GM21786 (cell line): ENCODE data around the gene ACP6.
"Not testable (repeated sequence)": the region's sequence is repeated elsewhere in the genome, so short reads cannot be mapped to it uniquely, and the experiment has no call there.

Experiments
- ATAC-seq: cut with Tn5 transposase; IDR thresholded peaks from one replicate; pipeline ENCODE4 v1.9.1; 2021; ENCODE audit not compliant: unreplicated experiment

The ACP6 gene

DNA sequence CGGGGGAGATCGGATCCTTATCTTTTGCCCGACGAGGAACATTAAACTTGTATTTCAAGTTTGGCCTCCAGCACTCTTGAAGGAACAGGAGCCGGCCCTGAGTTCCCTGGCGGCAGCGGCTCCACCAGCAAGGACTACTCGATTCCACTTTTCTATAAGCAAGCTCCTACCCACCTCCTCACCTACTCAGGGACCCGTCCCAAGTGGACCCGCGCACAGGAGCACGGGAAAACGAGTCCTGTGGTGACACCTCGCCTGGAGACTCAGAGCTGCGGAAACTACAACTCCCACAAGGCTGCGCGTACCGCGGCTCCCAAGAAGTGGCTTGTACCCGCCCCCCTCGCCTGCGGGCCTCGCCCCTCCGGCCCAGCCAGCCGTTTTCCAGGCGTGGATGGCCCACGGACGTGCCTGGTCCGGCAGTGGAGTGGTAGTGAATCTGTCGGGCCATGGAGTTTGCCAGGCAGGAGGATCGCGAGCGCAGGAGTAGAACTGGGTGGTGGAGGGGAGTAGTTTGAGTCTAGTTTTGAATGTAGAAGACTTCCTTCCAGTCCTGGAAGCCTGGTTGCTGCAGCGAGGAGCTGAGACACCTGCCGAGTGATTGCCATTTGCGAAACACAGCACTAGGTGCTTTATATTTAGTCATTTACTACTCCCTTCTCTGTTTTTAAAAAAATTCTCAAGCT lies at the start of gene ACP6:
ACP6 (minus strand) TSS at position 206 of the 683 bp plus-strand sequence. CDS start 476 bp downstream, outside the sequence.
- peak; percentile 91 for ATAC-seq

DNA sequence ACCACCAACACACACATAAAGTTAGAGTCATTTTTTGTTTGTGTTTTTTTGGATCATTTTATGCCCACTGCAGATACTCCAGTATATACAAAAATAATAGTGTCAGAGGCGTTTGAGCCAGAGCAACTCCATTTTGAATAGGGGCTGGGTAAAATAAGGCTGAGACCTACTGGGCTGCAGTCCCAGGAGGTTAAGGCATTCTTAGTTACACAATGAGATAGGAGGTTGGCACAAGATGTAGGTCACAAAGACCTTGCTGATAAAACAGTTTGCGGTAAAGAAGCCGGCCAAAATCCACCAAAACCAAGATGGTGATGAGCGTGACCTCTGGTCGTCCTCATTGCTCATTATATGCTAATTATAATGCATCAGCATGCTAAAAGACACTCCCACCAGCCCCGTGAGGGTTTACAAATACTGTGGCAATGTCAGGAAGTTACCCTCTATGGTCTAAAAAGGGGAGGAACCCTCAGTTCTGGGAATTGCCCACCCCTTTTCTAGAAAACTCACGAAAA lies 49.4 kb upstream of the ACP6 start:
- no peak for ATAC-seq

DNA sequence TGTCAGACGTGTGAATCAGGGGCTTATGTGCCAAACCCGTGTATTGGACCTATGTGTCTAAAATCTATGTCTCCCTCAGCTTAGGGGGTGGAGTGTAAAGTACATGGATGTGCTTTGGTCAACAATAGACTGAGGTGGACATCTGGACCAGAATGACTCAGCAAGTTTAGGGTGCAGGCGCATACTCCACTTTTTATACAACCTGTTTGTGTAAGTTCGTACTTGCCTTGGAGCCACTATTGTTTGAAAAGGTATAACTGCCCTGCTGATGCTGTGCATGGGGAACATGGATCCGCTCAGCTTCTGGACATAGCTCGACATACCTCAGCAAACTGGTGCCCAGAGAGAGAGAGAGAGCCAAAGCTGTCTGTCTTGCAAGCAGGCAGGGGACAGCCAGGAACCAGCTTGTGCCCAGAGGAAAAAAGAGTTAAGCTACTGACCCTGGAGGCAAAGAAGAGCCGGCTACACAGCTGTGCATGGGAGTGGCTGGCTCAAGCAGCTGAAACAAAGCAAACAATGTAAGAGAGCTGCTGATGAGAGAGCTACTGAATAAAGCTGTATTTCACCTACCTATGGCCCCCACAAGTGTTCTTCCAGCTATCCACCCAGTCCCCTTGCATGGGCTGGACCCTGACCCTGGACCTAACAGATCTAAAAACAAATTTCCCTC lies 48.8 kb upstream of the ACP6 start:
- ATAC-seq, result no peak

DNA sequence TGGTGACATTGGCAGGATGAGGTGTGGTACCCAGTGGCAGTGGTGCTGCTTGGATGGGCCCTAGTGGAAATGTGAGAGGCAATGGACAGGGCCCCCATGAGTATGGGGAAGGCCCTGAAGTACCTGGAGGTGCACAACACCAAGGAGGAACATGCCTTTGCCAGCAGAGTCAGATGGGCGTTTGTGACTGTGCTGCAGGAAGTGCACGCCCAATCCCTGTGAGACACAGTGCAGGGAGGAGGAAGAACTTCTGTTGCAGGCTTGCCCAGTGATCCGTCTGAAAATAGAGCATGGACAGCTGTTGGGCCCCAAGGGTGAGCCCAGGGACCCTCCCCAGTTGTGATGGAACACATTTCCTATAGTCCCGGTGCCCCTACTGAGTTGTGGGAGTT lies 47.4 kb upstream of the ACP6 start:
- no peak for ATAC-seq

DNA sequence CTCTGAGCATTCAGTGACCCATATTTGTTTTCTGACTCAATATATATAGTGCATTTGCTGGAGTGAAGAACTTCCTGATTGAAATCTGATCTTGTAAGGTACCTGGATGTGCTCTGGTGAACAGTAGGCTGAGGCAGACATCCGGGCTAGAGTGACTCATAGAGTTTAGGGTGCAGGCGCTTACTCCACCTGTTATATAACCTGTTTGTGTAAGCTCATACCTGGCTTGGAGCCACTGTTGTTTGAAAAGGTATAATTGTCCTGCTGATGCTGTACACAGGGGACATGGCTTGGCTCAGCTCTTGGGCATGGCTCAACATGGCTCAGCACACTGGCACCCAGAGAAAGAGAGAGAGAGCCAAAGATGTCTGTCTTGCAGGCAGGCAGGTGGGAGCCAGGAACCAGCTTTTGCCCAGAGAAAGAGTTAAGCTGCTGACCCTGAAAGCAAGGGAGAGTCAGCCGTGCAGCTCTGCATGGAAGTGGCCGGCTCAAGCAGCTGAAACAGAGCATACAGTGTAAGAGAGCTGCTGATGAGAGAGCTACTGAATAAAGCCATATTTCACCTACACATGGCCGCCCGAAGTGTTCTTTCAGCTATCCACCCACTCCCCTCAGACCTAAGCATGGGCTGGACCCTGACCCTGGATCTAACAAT lies 46.9 kb upstream of the ACP6 start:
- no peak for ATAC-seq

DNA sequence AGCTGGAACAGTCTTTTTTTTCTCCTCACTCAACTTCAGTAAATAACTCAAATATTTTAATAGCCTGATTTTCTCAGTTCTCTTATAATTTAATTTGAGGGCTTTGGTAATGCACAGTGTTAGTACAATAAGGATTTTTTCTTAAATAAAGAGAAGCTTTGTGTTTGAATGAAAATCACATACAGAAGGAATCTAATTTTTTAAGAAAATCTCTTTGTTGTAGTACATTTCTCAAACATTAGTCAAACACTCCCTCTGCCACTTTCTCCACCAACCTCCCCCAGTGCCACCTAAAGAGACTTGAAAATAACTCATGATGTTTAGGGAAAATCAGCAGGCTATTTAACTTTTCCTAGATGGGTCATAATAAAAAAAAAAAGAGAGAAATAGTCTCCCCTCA lies 42.3 kb upstream of the ACP6 start:
- no peak for ATAC-seq

DNA sequence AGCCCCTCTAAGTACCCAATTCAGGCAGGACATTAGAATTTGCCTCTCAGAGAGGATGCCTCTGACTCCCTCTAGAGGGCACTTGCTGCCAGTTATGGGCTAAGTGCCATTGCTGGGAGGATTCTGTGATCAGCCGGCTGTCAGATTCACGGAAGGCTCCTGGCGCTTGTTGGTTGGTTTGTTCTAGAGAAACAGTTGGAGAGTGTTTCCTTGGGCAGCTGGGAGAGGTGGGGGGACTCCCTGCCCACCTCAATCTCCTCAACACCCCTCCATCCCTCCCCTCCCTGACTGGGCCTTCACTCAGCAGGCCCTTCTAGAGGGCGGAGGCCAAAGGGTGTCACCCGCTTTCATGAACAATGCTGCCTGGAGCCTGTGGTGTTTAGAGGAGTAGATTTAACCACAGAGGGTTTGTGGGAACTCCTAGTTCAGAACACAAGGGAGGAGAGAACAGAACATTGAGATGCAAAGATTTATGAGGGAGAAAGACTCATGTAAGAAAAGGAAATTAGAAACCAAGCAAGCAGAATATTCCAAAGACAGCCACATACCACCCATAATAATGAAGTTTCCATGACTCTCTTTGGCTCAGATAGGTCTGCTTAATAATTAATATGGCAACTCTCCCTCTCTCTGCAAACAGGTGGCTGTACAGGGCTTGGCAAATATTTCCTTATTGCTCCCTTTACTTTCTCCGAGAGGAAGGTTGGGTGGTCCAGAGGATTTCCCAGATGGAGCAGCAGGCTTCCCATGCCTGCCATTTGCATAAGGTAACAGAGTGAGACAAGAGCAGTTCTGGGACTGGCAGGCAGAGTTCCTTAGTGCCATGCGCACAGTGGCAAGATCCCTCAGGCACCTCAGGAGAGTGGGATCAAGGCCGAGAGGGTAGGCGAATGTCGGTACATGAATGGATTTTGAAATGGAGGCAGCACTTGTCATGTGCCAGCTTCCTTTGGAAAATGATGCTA lies 30.0 kb upstream of the ACP6 start:
- no peak for ATAC-seq

DNA sequence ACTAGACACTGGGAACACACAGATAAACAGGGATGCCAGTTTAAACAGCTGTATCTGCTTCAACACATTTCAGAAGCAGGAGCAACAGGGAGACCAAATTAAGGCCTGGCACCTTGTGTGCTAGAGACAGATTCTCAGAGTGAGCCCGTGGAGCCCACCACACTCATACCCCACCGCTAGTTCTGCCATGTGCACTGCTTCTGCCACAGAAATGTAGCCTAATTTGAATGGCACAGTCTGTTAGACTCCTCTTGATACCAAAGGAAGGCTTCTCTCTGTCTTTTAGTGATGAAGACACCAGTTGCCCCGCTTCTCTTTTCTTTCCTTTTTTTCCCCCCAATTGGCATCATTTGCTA lies 29.3 kb upstream of the ACP6 start:
- no peak for ATAC-seq

DNA sequence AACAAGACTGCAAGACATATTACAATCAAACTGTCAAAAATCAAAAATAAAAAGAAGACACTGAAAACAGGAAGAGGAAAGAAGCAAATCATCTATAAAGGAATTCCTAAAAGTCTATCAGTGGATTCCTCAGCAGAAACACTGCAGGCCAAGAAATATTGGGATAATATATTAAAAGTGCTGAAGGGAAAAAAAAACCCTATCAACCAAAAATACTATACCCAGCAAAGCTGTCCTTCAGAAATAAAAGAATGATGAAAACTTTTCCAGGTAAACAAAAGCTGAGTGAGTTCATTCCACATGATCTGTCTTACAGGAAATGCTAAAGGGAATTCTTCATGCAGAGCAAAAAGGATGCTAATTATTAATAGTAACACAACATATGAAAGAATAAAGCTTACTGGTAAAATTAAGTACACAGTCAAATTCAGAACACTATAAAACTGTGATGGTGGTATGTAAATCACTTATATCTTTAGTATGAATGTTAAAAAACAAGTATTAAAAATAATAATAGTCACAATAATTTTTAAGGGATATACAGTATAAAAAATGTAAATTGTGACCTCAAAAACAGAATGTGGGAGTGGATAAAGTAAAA lies 12.9 kb upstream of the ACP6 start:
- no peak for ATAC-seq

DNA sequence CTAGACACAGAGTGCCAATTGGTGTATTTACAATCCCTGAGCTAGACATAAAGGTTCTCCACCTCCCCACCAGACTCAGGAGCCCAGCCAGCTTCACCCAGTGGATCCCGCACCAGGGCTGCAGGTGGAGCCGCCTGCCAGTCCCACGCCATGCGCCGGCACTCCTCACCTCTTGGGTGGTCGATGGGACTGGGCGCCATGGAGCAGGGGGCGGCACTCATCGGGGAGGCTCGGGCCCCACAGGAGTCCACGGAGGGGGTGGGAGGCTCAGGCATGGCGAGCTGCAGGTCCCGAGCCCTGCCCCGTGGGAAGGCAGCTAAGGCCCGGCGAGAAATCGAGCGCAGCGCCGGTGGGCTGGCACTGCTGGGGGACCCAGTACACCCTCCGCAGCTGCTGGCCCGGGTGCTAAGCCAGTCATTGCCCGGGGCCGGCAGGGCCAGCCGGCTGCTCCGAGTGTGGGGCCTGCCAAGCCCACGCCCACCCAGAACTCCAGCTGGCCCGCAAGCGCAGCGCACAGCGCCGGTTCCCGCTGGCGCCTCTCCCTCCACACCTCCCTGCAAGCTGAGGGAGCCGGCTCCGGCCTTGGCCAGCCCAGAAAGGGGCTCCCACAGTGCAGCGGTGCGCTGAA lies 10.4 kb upstream of the ACP6 start:
- ATAC-seq, result not testable (repeated sequence)

DNA sequence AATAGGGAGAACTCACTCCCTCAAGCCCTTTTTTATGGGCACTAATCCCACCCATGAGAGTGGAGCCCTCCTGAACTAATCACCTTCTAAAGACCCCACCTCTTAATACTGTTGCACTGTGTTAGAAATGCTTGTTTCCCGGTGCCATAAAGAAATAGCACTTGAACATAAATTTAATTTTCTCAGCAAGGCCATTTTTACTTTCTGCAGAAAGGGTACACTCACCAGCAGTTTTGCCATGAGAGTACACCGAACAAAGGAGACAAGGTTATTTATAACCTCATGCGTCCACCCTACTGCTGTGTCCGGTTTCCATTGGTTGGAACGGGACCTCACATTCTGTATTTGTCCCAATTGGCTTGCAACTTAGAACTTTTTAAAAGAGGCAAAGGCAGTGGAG lies 7.4 kb upstream of the ACP6 start:
- not testable (repeated sequence) for ATAC-seq

DNA sequence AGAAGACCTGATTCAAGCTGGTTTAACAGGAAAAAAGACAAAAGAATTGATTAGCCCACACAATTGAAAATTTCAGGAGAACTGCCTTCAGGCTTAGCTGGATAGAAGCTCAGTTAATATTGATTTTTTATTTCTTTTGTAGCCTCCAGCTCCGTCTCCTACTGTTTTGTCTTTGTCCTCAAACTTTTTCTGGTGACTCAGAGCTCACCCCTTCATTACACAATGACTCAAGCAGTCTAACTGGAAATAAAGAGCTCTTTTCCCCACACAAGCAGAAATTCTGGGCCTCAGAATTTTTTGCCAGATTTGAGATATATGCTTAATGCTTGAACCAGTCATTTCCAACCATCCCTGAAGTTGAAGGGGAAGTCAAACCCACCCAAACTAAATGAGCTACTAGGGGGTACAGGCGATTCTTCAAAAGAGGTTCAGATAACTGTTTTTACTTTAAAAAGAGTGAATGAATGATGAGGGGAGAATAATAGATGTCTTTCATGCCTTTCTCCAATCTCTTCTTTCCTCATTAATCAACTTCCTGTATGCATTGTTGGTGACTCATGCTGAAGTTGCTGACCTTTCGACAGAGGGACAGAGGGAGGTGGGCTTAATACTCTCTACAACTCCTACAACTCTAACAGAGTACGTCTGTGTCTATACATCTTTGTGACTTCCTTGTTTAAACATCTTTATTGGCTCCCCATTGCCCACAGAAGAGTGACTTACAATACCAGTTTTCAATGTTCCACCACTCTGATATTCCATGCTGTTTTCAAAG lies 6.2 kb upstream of the ACP6 start:
- ATAC-seq, result no peak

DNA sequence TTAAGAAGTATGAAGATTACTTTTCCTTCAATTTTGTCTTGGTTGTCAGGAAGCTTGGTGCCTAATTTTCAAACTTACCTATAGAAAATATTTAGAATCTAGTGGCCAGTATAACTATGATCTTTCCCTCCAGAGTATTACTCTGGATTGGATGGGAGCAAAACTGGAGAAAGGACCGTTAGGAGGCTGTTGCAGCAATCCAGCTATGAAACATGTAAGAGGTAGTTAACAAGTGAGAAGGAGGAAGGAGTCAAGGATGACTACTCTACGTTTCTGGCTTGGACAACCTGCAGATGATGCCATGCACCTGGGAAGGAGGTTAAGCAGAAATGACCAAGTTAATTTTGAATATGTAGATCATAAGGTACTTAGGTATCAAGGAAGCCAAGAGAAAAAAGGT lies 3.5 kb upstream of the ACP6 start:
- no peak for ATAC-seq

DNA sequence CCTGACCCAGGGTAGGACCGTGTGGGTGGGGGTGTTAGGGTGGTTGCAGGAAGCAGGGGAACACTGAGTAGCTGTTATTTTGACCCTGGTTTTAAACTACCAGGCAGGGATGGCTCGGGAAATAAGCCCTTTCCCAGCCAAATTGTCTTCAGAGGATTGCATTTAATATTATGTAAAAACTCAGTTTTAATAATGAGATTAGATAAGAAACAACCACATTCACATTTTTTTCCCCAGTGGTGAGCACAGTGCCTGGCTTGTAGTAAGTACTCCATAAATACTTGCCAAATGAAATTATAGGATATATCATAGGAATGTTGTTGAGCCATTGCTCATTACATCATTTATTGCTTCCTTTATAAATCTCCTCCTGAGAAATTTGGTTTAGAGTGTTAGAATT lies 3.1 kb upstream of the ACP6 start:
- no peak for ATAC-seq

DNA sequence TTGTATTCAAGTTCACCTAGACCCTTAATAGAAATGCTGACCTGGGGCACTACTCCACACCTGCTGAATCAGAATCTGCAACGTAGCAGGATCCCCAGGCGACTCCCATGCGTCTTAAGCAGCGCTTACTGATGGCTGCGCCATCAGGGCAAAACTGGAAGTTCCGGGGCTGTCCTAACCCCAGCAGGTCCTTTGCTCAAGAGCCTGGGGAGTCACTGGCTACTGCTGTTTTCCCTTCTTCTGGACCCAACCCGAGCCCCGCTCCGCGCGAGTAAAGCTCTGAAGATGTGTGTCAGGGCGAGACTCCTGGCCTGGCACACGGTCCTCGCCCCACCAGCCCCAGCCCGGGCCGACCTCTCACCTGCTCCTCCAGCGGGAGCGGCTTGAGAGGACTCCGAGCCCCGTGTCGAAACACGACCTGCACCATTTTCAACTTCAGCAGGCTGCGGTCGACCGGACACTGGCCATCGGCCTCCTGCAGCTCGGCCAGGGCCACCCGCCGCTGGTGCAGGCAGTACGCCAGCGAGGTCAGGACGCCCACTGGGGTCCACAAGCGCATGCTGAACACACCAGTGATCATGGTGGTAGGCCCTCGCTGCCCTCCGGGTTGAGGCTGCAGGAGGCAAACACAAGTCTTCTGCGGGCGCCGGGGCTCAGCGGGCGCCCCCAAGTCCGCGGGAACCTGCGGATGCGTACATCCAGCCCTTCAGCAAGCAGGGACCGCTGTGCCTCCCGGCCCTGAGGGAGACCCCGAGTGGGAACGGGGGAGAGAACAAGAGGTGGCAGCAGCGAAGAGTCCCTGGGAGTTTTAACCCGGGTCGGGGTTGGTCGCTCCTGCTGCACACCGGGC lies 630 bp downstream of the ACP6 start:
- ATAC-seq, result peak; percentile 44

DNA sequence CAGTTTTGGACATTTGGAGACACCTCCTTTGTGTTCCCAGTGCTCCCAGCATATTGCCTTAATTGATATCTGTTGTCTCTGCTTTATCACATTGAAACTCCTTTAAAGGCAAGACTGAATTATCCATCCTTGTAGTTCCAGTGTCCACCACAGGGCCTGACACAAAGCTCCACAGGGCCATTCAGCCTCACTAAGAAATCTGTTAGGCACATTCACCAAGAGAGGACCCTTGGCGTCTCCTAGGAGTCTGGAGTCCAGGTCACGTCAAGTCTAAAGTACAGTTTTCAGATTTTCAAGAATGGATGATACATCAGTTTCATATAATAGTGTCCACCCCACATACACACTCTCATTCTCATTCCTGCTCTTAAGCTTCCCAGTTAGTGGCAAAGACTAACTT lies 4.8 kb downstream of the ACP6 start:
- ATAC-seq, result no peak

DNA sequence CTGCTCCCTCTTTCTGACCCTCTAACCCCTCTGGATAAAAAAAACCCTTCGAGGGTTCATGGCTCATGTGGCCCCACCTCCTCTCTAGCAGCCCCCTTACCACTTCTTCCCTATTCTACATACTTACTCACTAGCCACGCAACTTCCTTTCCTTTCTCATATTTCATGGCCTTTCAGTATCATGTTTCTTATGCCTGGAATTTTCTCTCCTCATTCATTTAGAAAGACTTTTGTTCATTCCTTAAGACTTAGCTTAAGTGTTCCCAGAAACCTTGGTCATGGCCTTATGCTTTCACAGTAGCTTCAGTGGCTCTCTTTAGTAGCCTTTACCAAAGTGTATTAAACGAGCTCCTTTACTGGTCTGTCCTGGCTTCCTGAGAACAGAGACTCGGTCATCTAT lies 6.1 kb downstream of the ACP6 start:
- no peak for ATAC-seq

DNA sequence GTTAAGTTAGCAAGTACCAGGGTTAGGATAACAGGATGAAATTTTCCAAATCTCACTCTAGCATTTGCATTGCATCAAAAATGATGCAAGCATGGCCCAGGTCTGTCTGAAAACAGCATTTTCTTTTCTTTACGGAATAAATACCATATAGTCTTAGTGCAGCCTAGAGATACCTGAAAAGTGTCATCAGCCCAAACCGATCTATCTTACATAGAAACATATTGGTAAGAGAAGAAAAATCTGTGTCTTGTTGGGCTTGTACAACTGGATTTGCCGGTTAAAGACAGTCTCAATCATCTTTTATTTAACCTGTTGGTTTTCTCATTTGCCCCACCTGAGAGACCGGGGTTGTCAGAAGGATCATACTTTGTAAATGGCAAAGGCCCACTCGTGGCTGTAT lies 15.8 kb downstream of the ACP6 start:
- ATAC-seq, result no peak

DNA sequence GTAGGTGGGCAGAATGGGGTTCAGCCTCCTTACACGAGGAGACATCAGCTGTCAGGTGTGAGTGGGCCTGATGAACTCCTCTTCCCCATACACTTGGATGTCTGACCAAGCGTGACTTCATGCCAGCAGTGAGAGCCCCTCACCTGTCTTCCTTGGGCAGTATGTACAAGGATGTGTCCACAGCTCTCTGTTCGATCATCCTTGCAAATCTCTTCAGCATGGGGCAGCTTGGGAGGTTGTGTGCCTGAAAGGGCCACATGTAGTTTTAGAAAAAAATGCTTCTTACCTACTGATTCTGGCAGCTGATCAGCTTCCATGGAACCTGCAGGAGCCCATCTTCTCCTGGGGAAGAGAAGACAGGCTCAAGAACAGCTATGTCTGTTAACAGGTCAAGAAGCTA lies 18.0 kb downstream of the ACP6 start:
- ATAC-seq, result no peak
